GM23338 (cell line): Measurements from ENCODE around the gene SORL1. TPM values are rescaled to one million over a fixed set of nuclear protein-coding genes. Genes with fewer than 3 reads are reported as not detected.
A peak's percentile ranks its signal among the peaks of the same experiment; 100 is the strongest.

Experiments used
- ATAC-seq: fragments of 200-7000 bp; cut with Tn5 transposase; 3 replicates; pipeline ENCODE4 v1.9.1; 2020
- DNase-seq: peaks from one replicate; pipeline ENCODE4 v3.0.0-alpha.2; 2015; ENCODE audit warnings: low spot score
- H2AFZ ChIP-seq: fragments of 200-600 bp; sonication (generic); 2 replicates; pipeline ENCODE4 v1.8.0; 2016; ENCODE audit warnings: antibody characterized with exemption, mild to moderate bottlenecking, moderate library complexity
- H3F3A ChIP-seq: fragments of 200-600 bp; sonication (generic); replicated peaks from 2 replicates; pipeline ENCODE4 v1.8.0; 2017; ENCODE audit warnings: antibody characterized with exemption, mixed run types, low read depth
- H3K27ac ChIP-seq: fragments of 200-600 bp; sonication (generic); 2 replicates; pipeline ENCODE4 v1.6.1; 2016; ENCODE audit warnings: low read depth
- H3K27me3 ChIP-seq: fragments of 200-600 bp; sonication (generic); 2 replicates; pipeline ENCODE4 v1.8.0; 2016; ENCODE audit warnings: mild to moderate bottlenecking, mixed run types, moderate library complexity; ENCODE audit not compliant: insufficient read depth
- H3K36me3 ChIP-seq: fragments of 200-600 bp; sonication (generic); 2 replicates; pipeline ENCODE4 v1.8.0; 2016; ENCODE audit warnings: mild to moderate bottlenecking; ENCODE audit not compliant: insufficient read depth
- H3K4me1 ChIP-seq: fragments of 200-600 bp; sonication (generic); 2 replicates; pipeline ENCODE4 v1.8.0; 2016; ENCODE audit warnings: mild to moderate bottlenecking, moderate library complexity; ENCODE audit not compliant: insufficient read depth
- H3K4me2 ChIP-seq: fragments of 200-600 bp; sonication (generic); 2 replicates; pipeline ENCODE4 v1.7.1; 2017; ENCODE audit warnings: mixed run types
- H3K4me3 ChIP-seq: fragments of 200-600 bp; sonication (generic); 2 replicates; pipeline ENCODE4 v1.6.1; 2016; ENCODE audit warnings: mixed run types
- H3K79me2 ChIP-seq: fragments of 200-600 bp; sonication (generic); replicated peaks from 2 replicates; pipeline ENCODE4 v1.8.0; 2017; ENCODE audit warnings: mild to moderate bottlenecking; ENCODE audit not compliant: insufficient read depth
- H3K9me2 ChIP-seq: fragments of 200-600 bp; sonication (generic); 2 replicates; pipeline ENCODE4 v1.8.0; 2017; ENCODE audit not compliant: insufficient read depth
- H4K20me1 ChIP-seq: fragments of 200-600 bp; sonication (generic); replicated peaks from 2 replicates; pipeline ENCODE4 v1.8.0; 2017; ENCODE audit warnings: mild to moderate bottlenecking; ENCODE audit not compliant: insufficient read depth
- H3K27ac Mint-ChIP-seq: 2 replicates; pipeline ENCODE4 v1.8.0; 2020; ENCODE audit warnings: inconsistent platforms, mild to moderate bottlenecking, moderate library complexity, mixed read lengths
- H3K27me3 Mint-ChIP-seq: 3 replicates; pipeline ENCODE4 v1.8.0; 2022; ENCODE audit warnings: low read depth, mild to moderate bottlenecking, moderate library complexity, mixed read lengths, inconsistent platforms; ENCODE audit not compliant: insufficient read depth, poor library complexity
- H3K36me3 Mint-ChIP-seq: 3 replicates; pipeline ENCODE4 v1.8.0; 2021; ENCODE audit warnings: low read depth, mild to moderate bottlenecking, inconsistent platforms, moderate library complexity, mixed read lengths
- H3K4me1 Mint-ChIP-seq: 3 replicates; pipeline ENCODE4 v1.8.0; 2020; ENCODE audit warnings: mild to moderate bottlenecking, inconsistent platforms, mixed read lengths
- H3K4me3 Mint-ChIP-seq: 3 replicates; pipeline ENCODE4 v1.8.0; 2021; ENCODE audit warnings: moderate library complexity, mild to moderate bottlenecking, inconsistent platforms, mixed read lengths
- H3K9me3 Mint-ChIP-seq: 3 replicates; pipeline ENCODE4 v1.8.0; 2020; ENCODE audit warnings: moderate library complexity, mild to moderate bottlenecking, inconsistent platforms, mixed read lengths
- CREB1 ChIP-seq: fragments of 250-450 bp; sonication (Bioruptor Pico); IDR thresholded peaks from 2 replicates; pipeline ENCODE4 v1.5.0; 2020; ENCODE audit warnings: low read depth, mild to moderate bottlenecking, moderate library complexity
- CTCF ChIP-seq, 2 experiments: fragments of 200-600 bp in 1 of 2; sonication (generic) in 1 of 2; conservative IDR thresholded peaks; 2 replicates each; pipeline versions ENCODE4 v1.5.1 to v1.6.1; 2016 to 2017; ENCODE audit warnings: antibody characterized with exemption in 2 of 2, low read depth in 2 of 2, mild to moderate bottlenecking in 2 of 2, moderate library complexity in 1 of 2
- ETS1 ChIP-seq: IDR thresholded peaks from 2 replicates; pipeline ENCODE4 v1.6.1; 2016; ENCODE audit warnings: antibody characterized with exemption
- EZH2 ChIP-seq: fragments of 200-600 bp; sonication (generic); IDR thresholded peaks from one replicate; pipeline ENCODE4 v1.8.0; 2017; ENCODE audit warnings: antibody characterized with exemption, mild to moderate bottlenecking, low read depth; ENCODE audit not compliant: unreplicated experiment
- EZH2phosphoT487 ChIP-seq: fragments of 200-600 bp; sonication (generic); IDR thresholded peaks from one replicate; pipeline ENCODE4 v1.8.1; 2018; ENCODE audit warnings: antibody characterized with exemption; ENCODE audit not compliant: unreplicated experiment
- JUNB ChIP-seq: IDR thresholded peaks from one replicate; pipeline ENCODE4 v1.6.1; 2016; ENCODE audit warnings: antibody characterized with exemption; ENCODE audit not compliant: unreplicated experiment
- NANOG ChIP-seq: IDR thresholded peaks from 2 replicates; pipeline ENCODE4 v1.6.1; 2016; ENCODE audit warnings: antibody characterized with exemption, borderline replicate concordance
- POLR2AphosphoS5 ChIP-seq: IDR thresholded peaks from 2 replicates; pipeline ENCODE4 v1.6.1; 2016; ENCODE audit warnings: antibody characterized with exemption, low read depth
- REST ChIP-seq: IDR thresholded peaks from one replicate; pipeline ENCODE4 v1.6.1; 2018; ENCODE audit warnings: antibody characterized with exemption; ENCODE audit not compliant: unreplicated experiment
- STAT1 ChIP-seq: IDR thresholded peaks from one replicate; pipeline ENCODE4 v1.6.1; 2016; ENCODE audit warnings: antibody characterized with exemption; ENCODE audit not compliant: unreplicated experiment
- ZNF114 ChIP-seq: fragments of 250-450 bp; sonication (Bioruptor Pico); IDR thresholded peaks from 2 replicates; pipeline ENCODE4 v1.5.0; 2020; ENCODE audit warnings: mild to moderate bottlenecking, moderate library complexity
- ZNF331 ChIP-seq: fragments of 250-450 bp; sonication (Bioruptor Pico); IDR thresholded peaks from 2 replicates; pipeline ENCODE4 v1.5.0; 2020; ENCODE audit warnings: low read depth, mild to moderate bottlenecking, moderate library complexity
- ZNF462 ChIP-seq: fragments of 250-450 bp; sonication (Bioruptor Pico); IDR thresholded peaks from 2 replicates; pipeline ENCODE4 v1.5.0; 2020; ENCODE audit warnings: mild to moderate bottlenecking, moderate library complexity
- polyA plus RNA-seq: library from polyadenylated mRNA; unstranded; fragments of >200 nt; fragmentation: Nextera tagmentation; extraction: Ambion mirVana; gene quantifications from 2 replicates; pipeline ENCODE4 v1.2.1, GENCODE V29; 2016
- total RNA-seq: library from RNA; depleted of rRNA; stranded (reverse); fragments of >200 nt; shearing (Covaris generic); gene quantifications from 2 replicates; pipeline ENCODE4 v1.2.3, GENCODE V29; 2014

SORL1 gene
- total and polyA plus RNA-seq, 2 experiments from 2014 or later, result 23.0 to 78.8 TPM

- peaks cover 24% of the 10 kb centered on the region for H3F3A ChIP-seq
- H3K4me2 ChIP-seq, result peak overlapping the region; percentile 50; the same call in 1 of the 2 replicates
- H3K79me2 ChIP-seq, result peaks cover 51% of the 10 kb centered on the region
- H3K4me3 ChIP-seq, result peak overlapping the region; percentile 35; the same call in 1 of the 2 replicates
- Mint-ChIP-seq H3K4me3 (peak overlapping the region; percentile 49; the same call in 2 of the 3 replicates), H3K36me3 (peaks cover 22% of the 10 kb centered on the region), H3K27me3 (peaks cover 8% of the 10 kb centered on the region), H3K4me1 (peaks cover 67% of the 10 kb centered on the region), H3K9me3 (no peaks in the 10 kb centered on the region), H3K27ac (peak overlapping the region; percentile 86)
- H3K36me3 ChIP-seq, result no peaks in the 10 kb centered on the region
- DNase-seq (no peak), ATAC-seq (no peak)
- peaks cover 53% of the 10 kb centered on the region for H3K4me1 ChIP-seq
- H2AFZ ChIP-seq, result no peak overlapping the region
- H3K9me2 ChIP-seq, result no peaks in the 10 kb centered on the region
- no peaks in the 10 kb centered on the region for H3K27me3 ChIP-seq
- peak overlapping the region; percentile 85 for H3K27ac ChIP-seq
- no peak for TF ChIP-seq STAT1
- TF ChIP-seq REST, result no peak
- no peak for TF ChIP-seq ZNF331 (CRISPR knock-in tag)
- TF ChIP-seq EZH2, result no peak
- no peak for TF ChIP-seq NANOG
- TF ChIP-seq POLR2AphosphoS5, result no peak
- TF ChIP-seq CREB1 (CRISPR knock-in tag), result no peak
- no peak for TF ChIP-seq ZNF114 (CRISPR knock-in tag)
- TF ChIP-seq ETS1, result no peak
- TF ChIP-seq JUNB, result no peak
- no peak for TF ChIP-seq EZH2phosphoT487
- TF ChIP-seq CTCF (conservative IDR thresholded peaks at IDR 0.05; ENCODE audit: low read depth in 2 of 2), result no peak
- TF ChIP-seq ZNF462 (CRISPR knock-in tag), result no peak
- H4K20me1 ChIP-seq, result peaks cover 4% of the 10 kb centered on the region
Observed at GRCh38 chr11:121478226-121478894, 26.2 kb downstream of the SORL1 start.
